DOHH2 (cell line): ENCODE measurements around the gene PPP1R14C.

ENCODE experiments used
- H3F3A ChIP-seq: fragments of 200-600 bp; sonication (generic), shearing (Covaris generic); 2 replicates; pipeline ENCODE4 v1.6.0; 2016; ENCODE audit warnings: antibody characterized with exemption, mild to moderate bottlenecking; ENCODE audit not compliant: control insufficient read depth, insufficient read depth
- H3K27ac ChIP-seq: fragments of 200-600 bp; sonication (generic); 2 replicates; pipeline ENCODE4 v1.5.1; 2014; ENCODE audit warnings: low read depth, mild to moderate bottlenecking, low read length, moderate library complexity
- H3K27me3 ChIP-seq: fragments of 200-600 bp; sonication (generic); 2 replicates; pipeline ENCODE4 v1.6.1; 2014; ENCODE audit warnings: mild to moderate bottlenecking, low read length, mixed read lengths; ENCODE audit not compliant: control insufficient read depth
- H3K36me3 ChIP-seq: fragments of 200-600 bp; sonication (generic); 2 replicates; pipeline ENCODE4 v1.6.1; 2014; ENCODE audit warnings: mild to moderate bottlenecking, low read length, moderate library complexity, mixed read lengths; ENCODE audit not compliant: control insufficient read depth
- H3K4me1 ChIP-seq: fragments of 200-600 bp; sonication (generic); 2 replicates; pipeline ENCODE4 v1.6.1; 2014; ENCODE audit warnings: mild to moderate bottlenecking, low read length, mixed read lengths; ENCODE audit not compliant: control insufficient read depth
- H3K4me2 ChIP-seq: fragments of 200-600 bp; sonication (generic); 2 replicates; pipeline ENCODE4 v1.6.0; 2014; ENCODE audit warnings: mild to moderate bottlenecking, low read length, moderate library complexity
- H3K4me3 ChIP-seq: fragments of 200-600 bp; sonication (generic); 2 replicates; pipeline ENCODE4 v1.5.1; 2014; ENCODE audit warnings: mild to moderate bottlenecking, low read length, mixed read lengths
- H3K79me2 ChIP-seq: fragments of 200-600 bp; sonication (generic); 2 replicates; pipeline ENCODE4 v1.6.1; 2014; ENCODE audit warnings: mild to moderate bottlenecking, low read length, mixed read lengths; ENCODE audit not compliant: control insufficient read depth
- H3K9me2 ChIP-seq: fragments of 200-600 bp; sonication (generic); replicated peaks from 2 replicates; pipeline ENCODE4 v1.6.1; 2014; ENCODE audit warnings: mild to moderate bottlenecking, low read length, mixed read lengths; ENCODE audit not compliant: control insufficient read depth
- H3K9me3 ChIP-seq: fragments of 200-600 bp; sonication (generic); 2 replicates; pipeline ENCODE4 v1.6.1; 2014; ENCODE audit warnings: antibody characterized with exemption, low read length, mixed read lengths; ENCODE audit not compliant: control insufficient read depth, insufficient read depth
- H4K20me1 ChIP-seq: fragments of 200-600 bp; sonication (generic); 2 replicates; pipeline ENCODE4 v1.6.0; 2014; ENCODE audit warnings: low read depth, mild to moderate bottlenecking, antibody characterized with exemption, low read length, moderate library complexity; ENCODE audit not compliant: control insufficient read depth, insufficient read depth
- EZH2phosphoT487 ChIP-seq: fragments of 200-600 bp; sonication (generic); IDR thresholded peaks from 2 replicates; pipeline ENCODE4 v1.6.1; 2017; ENCODE audit warnings: borderline replicate concordance, mild to moderate bottlenecking, antibody characterized with exemption, low read length, moderate library complexity, mixed read lengths
- TF ChIP-seq, protein P1 (sequence below): fragments of 200-600 bp; sonication (generic); IDR thresholded peaks from one replicate; pipeline ENCODE4 v1.5.1; 2014; ENCODE audit warnings: antibody characterized with exemption, mild to moderate bottlenecking, low read depth, low read length; ENCODE audit not compliant: poor library complexity, severe bottlenecking

Gene PPP1R14C

DNA sequence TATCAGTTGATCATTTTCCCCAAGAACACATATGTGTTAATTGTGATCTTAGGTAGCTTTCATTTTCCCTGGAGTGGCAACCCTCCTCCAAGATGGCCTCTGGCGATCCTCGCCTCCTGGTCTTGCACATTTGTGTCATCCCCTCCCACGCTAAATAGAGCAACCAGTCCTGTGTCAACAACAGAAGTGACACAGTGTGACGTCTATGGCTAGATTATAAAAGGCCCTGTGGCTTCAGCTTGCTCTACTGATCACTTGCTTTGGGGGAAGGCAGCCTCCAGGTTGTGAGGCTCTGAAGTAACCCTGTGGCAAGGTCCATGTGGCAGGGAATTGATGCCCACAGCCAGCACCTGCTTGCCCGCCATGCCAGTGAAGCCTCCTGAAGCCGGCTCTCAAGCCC, 30.6 kb upstream of the PPP1R14C start:
- Histone ChIP-seq H3K79me2 (no peaks in the 10 kb centered on the region), H3K27ac (no peak overlapping the region), H3F3A (no peaks in the 10 kb centered on the region), H3K9me3 (peaks cover 3% of the 10 kb centered on the region; the same call in 1 of the 2 replicates), H3K9me2 (no peaks in the 10 kb centered on the region), H3K36me3 (no peaks in the 10 kb centered on the region), H3K4me2 (no peak overlapping the region), H4K20me1 (no peaks in the 10 kb centered on the region), H3K27me3 (no peaks in the 10 kb centered on the region), H3K4me1 (no peaks in the 10 kb centered on the region), H3K4me3 (no peak overlapping the region)
- TF ChIP-seq, protein P1, sequence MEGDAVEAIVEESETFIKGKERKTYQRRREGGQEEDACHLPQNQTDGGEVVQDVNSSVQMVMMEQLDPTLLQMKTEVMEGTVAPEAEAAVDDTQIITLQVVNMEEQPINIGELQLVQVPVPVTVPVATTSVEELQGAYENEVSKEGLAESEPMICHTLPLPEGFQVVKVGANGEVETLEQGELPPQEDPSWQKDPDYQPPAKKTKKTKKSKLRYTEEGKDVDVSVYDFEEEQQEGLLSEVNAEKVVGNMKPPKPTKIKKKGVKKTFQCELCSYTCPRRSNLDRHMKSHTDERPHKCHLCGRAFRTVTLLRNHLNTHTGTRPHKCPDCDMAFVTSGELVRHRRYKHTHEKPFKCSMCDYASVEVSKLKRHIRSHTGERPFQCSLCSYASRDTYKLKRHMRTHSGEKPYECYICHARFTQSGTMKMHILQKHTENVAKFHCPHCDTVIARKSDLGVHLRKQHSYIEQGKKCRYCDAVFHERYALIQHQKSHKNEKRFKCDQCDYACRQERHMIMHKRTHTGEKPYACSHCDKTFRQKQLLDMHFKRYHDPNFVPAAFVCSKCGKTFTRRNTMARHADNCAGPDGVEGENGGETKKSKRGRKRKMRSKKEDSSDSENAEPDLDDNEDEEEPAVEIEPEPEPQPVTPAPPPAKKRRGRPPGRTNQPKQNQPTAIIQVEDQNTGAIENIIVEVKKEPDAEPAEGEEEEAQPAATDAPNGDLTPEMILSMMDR, result no peak
- TF ChIP-seq EZH2phosphoT487, result no peak

DNA sequence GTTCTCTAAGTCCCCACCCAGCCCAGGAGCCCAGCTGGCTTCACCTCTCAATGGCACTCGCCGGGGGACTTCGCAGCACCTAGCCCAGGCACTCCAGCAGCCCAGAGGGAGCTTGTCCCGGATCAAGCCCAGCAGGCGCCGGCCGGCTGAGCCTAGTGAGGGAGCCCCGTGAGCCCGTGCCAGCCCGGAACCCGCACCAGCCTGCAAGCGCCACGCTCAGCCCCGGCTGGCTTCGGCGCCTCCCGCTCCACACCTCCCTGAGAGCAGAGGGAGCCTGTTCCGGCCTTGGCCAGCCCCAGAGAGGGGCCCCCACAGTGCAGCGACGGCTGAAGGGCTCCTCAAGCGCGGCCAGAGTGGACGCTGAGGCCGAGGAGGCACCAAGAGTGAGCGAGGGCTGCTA, 27.1 kb upstream of the PPP1R14C start:
- Histone ChIP-seq H3K27ac (no peak overlapping the region), H3K79me2 (no peaks in the 10 kb centered on the region), H4K20me1 (no peaks in the 10 kb centered on the region), H3K36me3 (no peaks in the 10 kb centered on the region), H3K9me3 (peaks cover 3% of the 10 kb centered on the region; the same call in 1 of the 2 replicates), H3K4me1 (peaks cover 27% of the 10 kb centered on the region), H3K27me3 (no peaks in the 10 kb centered on the region), H3K4me3 (no peak overlapping the region), H3K4me2 (no peak overlapping the region), H3K9me2 (no peaks in the 10 kb centered on the region), H3F3A (0 out of 2 replicates have a peak, but pooled peaks cover 6% of the 10 kb centered on the region)
- TF ChIP-seq, protein P1, result no peak
- TF ChIP-seq EZH2phosphoT487, result no peak

DNA sequence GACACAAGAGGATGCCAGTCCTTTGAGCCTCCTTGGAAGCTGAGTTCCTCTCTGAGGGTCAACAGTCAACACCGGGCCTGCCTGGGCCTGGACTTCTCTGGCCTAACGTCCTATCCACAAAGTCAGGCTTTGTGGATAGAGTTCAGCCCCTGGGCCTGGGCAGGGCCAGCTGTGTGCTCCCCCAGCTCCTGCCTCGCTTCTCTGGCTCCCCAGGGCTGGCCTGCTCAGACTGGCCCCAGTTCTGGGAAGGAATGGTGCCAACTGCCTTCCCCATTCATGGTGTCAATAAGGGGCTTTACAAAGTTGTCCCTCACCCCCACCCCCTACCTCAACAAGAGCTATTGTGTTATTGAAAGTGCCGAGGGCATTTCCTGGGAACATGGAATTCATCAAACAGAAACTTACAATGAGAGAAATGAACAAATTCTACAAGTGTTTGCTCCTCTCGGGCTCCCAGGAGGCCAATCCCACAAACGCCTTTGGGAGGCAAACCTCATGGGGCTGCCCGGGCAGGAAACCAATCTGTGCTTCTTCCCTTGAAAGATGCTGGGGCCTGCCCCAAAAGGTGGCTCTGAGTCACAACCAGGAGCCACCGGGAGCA, 26.5 kb upstream of the PPP1R14C start:
- Histone ChIP-seq H3K79me2 (no peaks in the 10 kb centered on the region), H3K4me3 (no peak overlapping the region), H4K20me1 (no peaks in the 10 kb centered on the region), H3K4me1 (peaks cover 31% of the 10 kb centered on the region), H3K9me3 (peaks cover 3% of the 10 kb centered on the region; the same call in 1 of the 2 replicates), H3K36me3 (no peaks in the 10 kb centered on the region), H3K9me2 (no peaks in the 10 kb centered on the region), H3K27me3 (no peaks in the 10 kb centered on the region), H3F3A (0 out of 2 replicates have a peak, but pooled peaks cover 6% of the 10 kb centered on the region), H3K27ac (no peak overlapping the region), H3K4me2 (no peak overlapping the region)
- TF ChIP-seq EZH2phosphoT487, result no peak
- TF ChIP-seq, protein P1, result no peak
